Measurements from ENCODE around the gene AP1S2.
"Not testable (repeated sequence)": the region's sequence is repeated elsewhere in the genome, so short reads cannot be mapped to it uniquely, and the experiment has no call there.

The AP1S2 gene

DNA sequence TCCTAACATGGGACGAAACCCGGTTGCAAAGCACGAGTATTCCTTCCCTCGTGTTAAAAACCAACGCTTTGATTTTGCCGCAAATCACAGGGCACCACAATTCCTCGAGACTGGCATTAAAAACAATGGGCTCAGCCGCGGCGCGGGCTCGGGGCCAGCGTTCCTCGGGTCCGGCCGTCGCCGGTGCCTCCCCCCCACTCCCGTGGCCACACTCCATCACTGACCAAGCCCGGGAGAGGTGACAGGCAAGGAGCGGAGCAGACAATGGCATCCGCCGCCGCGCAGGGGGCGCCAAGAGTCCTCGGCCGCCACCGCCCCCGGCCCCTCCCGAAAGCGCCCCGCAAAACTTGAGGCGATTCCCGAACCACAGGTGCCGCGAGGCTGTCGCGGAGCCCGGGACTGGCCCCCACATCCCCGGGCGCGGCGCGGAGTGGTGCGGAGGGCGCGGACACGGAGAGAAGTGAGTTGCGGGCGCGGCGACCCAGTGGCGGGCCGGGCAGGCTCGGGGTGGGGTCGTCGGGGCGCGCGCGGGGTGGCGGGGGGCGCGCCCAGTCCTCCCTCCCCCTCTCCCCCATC, 445 bp downstream of the AP1S2 start:
- DNase-seq = no peak

DNA sequence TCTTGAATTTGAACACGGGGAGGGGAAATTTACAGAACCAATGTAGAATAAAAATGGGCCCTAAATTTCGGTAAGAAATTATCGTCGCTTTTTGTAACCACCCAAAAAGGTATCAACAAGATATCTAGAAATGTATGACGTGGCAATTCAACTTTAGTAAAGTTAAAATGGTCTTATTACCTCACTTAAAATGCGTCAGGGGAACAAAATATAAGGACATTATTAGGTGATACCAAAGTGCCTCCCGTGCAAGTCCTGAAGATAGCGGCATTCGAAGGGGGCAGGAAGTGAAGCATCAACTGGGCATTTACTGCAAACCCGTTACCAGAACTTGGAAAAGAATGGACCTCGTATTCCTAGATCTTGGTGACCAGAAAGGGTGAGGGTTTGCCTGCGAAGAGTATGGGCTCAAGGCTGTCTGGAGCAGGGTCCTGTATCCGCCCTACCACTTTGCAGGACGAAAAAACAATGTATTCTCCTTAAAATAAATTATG, 980 bp downstream of the AP1S2 start:
- peak; percentile 10 for DNase-seq

DNA sequence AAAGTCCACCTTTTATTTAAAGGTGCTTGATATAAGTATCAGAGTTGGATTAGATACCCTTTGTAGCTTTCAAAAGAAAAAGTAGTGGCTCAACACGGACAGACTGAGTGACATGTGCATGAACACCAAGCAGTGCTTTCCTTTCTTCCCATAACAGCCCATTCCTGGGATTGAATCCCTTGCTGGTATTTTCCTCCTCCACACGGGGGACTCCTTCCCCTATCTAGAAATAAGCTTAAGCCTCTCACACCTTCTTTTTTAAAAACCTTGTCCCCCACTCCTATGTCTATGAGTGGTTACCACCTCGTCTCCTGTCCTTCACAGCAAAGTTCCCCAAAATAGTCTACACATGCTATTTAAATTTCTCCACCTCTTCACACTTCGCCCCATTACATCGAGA, 5.1 kb downstream of the AP1S2 start:
- DNase-seq = no peak

DNA sequence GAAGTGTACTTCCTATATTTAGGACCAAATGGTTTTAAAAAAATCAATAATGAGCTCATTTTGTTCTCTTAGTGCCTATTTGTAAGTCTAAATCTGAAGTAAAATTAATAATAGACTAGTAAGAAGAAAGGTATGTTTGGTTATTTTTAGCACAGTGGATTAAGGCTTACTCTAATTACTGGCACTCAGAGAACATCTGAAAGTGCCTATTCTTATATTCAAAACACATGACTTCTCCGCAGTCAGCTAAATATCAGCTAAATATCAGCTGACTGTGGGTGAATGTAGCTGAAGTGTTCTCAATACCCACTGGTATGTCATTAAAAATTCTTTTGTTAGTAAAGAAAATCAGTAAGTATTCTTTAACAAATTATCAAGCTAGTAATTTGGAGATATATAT, 6.0 kb downstream of the AP1S2 start:
- DNase-seq = no peak

DNA sequence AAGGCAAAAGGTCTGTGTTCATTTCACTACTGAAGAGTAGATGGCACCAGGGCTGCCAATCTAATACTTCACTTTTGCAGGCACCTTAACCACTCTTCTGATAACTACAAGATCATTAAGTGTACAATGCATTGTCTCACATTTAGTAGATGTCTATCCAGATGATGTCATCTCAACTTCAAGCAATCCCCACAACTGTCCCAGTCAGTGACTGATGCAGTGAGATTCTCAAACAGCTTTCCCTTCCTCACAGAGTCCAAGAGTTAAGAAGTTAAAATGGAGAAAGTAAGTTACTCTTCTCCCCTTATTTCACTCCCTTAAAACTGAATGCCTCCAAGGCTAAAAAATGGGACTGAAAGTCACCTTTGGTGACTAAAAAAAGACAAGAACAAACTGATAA, 10.7 kb downstream of the AP1S2 start:
- no peak for DNase-seq

DNA sequence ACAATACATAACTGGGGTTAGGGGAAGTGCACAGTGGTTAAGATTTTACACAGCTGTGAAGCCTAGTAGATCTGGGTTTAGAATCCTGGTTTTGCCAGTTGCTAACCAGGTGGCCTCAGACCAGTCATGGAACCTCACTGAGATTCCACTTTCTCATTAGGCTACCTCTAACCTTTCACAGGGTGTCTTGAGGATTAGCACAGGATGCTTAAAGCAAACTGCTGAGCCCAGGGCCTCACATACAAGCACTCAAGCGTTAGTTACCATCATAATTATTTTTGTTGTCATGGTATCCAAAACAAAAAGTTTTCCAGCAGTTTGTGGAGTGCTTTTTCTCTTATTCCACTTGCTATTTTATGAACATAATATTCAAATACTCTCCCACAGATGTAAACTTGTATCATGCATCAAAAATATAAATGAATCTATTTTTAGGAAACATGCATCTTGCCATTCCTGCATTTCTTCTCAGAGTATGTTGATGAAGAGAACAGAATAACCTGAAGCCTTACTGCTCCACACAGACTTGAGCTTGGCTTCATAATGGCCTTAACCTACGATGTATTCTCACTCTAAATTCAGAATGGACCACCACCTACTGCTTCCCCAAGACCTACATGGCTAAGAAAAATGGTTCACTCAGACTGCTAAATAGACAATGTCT, 12.6 kb downstream of the AP1S2 start:
- DNase-seq = no peak

DNA sequence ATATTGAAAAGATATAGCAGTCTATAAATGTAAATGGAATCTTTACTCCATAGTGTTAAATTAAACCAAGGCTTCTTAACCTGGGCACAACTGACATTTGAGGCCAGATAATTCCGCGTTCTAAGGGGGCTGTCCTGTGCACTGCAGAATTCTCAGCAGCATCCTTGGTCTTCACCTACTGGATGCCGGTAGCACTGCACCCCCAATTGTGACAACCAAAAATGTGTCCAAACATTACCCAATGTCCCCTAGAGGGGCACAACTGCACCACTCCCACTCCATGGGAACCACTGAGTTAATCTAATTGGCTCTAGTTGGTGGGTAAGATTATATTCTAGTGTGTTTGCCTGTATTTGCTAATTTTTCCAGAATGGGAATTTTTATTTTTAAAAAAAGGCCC, 16.6 kb downstream of the AP1S2 start:
- DNase-seq = no peak

DNA sequence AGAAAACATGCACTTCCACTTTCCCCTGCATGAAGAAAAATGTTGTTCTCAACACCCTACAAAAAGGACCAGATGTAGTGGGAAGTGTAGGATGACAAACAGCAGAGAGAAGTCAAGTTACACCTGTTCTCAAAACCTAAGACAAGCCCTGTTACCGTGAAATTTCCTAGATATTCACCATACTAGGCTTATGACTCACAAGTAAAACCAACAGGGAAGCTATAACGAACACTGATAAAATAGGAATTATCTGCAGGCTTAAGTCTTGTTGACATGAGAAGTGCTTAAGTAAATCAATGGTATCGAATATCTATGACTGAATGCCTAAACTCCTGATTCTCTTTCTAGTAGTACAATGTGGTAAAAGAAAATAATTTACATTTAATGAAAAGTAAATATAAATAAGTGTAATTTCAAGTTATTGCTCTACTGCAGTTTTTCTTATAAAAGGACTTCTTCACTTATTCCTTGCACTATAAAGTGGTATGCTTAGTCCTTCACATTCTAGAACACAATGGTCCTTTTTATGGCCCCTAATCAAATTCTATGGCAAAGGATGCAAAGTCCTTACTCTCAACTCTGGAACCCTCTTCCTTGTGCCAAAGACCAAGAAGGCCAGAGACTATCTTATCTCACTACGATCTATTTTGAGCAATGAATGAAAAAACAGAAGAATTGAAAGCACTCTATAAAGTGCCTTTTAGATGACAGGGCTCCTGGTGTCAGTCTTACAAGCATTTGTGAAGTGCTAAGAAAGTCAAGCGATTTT, 19.6 kb downstream of the AP1S2 start:
- DNase-seq = no peak

DNA sequence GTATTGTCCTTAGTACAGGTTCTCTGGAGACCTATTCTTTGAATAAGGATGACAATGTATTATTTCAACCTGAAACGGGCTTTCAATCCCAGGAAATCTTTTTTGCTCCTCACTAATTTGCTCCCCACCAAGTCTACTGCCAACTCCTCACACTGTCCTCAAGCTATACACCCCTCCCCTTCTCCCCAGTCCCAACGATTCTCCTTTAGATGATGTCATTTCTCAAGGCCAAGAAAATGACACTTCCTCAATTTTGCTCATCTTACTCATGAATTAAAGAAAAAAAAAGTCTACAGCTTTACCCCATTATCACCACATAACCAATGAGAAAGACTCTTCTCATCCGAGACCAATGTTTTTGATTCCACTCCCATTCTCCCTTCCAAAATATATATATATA, 20.6 kb downstream of the AP1S2 start:
- DNase-seq = no peak

DNA sequence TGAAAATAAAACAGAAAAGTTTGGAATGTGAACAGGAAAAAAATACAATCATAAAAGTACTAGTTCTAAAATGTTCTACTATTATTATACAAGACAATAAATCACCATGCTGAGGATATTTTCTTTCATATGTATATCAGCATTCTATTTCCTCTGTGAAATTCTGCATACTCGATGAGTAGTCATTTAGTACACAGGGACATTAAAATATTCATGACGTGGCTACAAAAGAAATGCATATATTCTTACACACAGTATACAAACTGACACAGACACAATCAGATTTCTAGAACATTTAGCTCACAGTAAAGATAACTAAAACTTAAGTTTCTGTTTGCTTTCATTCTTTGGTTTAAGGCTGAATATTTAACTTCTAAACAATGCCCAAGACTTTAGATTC, 23.3 kb downstream of the AP1S2 start:
- not testable (repeated sequence) for DNase-seq

DNA sequence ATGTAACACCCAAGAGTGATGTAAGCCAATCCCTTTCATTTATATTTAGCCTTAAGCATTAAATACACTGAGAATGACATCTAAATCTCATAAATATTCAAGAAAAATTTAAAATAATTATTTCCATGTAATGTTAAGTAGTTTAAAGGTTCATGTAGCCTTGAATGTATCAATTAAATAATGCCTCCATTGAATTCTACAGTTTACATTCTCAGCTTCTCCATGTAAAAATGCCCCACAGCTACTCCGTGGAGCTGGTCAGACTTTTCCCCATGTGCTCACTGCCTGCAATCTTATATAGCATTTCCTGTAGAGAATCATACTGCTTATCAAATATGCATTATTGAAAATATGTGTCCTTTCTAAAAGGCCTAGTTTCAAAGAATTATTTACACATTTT, 25.4 kb downstream of the AP1S2 start:
- DNase-seq = no peak

DNA sequence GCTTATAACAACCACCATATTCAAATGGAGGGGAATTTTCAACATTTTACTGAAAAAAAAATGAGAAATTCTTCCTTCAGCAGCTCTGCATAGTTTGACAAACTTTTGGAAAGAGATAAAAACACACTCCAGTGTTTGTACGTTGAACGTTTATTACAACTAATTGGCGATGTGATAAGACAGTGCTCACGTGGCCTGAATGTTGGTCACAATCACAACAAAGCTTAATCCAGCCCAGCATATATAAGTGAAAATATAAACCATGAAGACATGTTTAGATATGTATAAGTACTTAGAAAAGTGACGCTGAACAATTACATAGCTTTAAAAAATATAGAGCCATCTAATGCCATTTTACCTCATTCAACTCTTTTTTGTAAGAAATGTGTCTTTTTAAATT, 28.7 kb downstream of the AP1S2 start:
- no peak for DNase-seq

DNA sequence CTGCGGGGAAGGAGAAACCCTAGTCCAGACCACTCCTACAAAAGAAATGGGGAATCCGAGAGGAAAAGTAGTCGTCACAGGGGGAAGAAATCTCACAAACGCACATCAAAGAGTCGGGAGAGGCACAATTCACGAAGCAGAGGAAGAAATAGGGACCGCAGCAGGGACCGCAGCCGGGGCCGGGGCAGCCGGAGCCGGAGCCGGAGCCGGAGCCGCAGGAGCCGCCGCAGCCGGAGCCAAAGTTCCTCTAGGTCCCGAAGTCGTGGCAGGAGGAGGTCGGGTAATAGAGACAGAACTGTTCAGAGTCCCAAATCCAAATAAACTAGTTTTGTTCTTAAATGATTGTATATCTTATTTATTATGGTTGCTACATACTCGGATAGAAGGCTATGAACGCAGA, 31.7 kb downstream of the AP1S2 start:
- DNase-seq = no peak

DNA sequence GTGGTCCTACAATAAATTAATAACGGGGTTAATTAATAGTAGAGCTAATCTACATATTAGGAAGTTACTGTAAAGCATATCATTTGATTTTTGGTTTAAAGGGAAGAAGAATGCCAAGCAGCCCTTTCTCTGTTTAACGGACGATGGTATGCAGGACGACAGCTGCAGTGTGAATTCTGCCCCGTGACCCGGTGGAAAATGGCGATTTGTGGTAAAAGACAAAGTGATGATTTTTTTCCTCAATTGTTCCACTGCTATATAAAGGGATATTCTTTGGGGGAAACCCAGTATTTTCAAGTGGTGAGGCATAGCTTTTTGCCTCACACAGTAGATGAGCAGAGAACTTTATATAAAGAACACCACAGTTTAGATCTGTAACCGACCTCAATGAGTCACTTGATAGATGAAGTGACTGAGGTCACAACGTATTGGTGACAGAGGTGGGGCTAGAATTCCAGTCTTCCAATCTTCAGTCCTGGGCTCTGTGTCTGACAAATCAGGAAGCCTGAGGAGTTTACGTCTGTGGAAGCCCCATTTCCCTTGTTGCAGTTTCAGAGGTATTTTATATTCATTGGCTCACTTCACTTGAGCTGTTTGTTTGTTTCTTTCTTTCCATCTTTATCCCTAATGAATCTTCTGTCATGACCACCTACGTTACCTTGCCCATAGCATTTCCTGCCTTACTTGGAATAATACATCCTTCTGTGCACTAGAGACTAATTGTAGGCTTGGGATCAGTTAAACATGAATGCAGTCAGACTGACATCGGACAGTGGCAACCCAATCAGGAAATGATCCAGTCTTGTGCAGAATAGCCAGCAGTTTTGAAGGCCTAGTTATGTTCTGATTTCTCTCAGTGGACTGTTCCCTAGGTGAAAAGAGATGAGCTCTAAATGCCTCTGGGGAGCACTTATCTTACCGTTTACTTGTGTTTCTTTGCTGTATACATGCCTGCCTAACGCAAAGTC, 34.2 kb downstream of the AP1S2 start:
- no peak for DNase-seq

DNA sequence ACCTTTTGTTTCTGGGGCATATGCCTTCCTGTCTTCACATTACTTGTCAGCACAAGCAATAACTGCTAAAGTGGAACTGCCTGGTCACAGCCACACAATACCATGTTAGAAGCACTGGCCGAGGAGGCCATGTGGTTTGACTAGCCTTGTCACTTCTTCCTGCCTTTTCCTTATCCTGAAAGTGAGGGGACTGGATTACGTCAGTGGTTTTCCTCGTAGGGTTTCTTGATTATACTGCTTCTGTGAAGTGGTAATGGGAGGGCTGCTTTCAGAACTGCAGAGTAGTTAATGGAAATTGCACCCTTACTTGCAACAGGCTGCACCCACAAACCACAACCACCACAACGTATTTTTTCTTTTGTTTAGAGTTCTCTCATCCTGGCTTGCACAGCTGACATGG, 37.7 kb downstream of the AP1S2 start:
- no peak for DNase-seq

DNA sequence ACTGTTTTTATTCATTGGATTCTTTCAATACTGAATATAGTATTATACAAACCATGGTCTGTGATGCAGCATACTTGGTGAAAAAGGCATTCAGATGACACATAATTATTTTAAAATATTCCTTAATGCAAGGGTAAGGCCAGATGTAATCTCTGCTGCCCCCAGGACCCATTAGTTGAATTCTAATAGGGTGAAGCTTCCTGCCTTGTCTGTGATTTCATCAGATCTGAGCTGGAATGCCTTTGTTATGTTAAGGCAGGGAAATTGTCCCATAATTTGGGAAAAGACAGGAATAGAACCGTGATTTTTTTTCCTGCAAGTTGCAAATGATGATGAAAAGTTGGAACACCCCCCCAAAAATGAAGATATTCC, 38.2 kb downstream of the AP1S2 start:
- DNase-seq = no peak

DNA sequence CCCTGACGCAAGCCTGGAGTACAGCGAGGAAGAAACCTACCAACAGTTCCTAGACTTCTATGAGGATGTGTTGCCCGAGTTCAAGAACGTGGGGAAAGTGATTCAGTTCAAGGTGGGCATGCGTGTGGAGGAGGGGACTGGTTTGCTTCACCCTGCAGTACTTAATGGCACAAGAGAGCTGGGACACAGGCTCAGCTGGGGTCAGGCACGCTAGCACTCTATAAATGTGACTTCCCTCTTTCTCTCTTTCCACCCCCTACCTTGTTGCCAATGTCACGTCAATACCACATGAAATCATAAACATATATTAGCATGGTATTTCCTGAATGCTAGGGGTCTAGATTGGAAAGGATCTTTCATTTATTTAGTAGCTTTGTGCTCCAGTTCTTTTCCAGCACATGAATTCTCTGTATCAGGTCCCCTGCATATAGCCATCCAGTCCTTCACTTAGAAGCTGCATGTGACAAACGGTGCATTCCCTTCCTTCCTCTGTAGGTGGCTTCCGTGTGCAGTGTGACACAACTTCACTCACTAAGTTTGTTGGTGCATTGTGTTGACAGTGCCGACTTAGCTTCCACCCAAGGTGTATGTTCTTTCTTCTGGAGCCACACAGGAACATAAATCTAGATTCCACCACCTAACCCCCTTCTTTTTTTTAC, 38.7 kb downstream of the AP1S2 start:
- DNase-seq = no peak

DNA sequence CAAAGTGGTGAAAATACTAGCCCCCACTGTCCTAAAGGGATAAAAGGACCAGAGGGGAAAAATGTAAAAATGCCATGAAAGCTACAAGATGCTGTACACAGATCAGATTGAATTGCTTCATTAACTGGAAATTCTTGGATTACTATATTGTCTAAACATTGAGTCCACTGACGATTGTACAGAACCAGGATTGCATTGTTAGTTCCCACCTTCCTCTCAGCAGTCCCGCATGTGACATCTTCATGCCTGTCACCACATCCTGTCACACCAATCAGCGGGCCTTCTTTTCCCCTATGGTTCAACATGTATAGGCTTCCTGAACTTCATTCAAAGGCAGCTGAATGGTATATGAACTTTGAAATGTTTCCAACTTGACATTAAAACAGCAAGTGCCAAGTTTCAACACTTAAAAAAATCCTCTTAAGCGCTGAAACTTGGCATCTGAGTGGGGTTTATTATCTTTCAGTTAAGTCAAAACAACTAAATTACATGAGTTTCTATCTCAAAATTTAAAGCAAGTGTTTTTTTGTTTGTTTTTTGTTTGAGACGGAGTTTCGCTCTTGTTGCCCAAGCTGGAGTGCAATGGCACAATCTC, 39.7 kb downstream of the AP1S2 start:
- no peak for DNase-seq

DNA sequence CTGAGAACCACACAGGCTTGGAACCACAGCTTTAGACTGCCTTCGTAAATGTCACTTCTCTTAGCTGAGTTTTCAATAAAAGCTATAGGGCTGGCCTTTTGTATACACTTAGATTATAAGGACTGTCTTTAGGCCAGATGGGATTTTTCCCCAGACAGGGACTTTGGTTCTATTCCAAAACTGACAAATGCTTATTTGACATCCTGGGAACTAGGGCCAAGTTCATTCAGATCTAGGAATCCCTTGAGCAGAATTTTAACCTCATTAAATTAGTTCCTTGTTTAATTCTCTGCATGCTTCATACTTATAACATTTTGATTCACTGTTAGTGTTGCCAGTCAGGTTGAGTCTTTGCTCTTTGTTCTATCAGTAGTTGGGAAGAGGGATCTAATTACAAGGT, 41.2 kb downstream of the AP1S2 start:
- no peak for DNase-seq

DNA sequence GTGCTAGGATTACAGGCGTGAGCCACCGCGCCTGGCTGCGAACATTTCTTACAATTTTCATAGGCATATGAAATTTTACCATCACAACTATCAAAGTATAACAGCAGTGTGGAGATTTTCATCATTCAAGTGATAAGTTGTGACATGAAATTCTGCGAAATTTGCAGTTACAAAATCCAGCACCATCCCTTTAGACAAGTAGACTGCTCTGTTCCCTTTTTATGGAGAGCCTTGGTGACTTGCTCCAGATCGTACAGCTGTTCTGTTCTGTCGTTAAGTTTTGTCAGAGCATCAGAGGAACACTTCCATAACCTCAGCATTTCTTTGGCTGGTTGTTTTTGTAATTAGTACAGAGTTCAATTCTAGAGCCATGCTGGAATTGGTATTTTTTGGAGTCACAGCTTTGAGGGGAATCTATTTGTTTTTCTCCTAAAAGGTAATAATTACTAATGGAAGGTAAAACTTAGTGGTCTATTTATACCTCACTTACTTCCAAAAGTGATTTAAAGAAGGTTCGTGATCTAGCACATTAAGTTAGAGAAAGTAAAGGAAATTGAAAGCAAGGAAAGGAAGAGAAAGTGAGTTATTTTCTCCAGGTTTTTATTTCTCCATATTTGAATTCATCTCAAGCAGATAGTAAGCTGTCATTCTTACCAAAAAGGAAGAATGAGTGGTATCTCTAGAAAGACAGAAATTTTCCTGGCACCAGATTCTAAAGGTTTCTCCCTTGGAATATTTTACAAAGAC, 42.2 kb downstream of the AP1S2 start:
- DNase-seq = no peak

DNA sequence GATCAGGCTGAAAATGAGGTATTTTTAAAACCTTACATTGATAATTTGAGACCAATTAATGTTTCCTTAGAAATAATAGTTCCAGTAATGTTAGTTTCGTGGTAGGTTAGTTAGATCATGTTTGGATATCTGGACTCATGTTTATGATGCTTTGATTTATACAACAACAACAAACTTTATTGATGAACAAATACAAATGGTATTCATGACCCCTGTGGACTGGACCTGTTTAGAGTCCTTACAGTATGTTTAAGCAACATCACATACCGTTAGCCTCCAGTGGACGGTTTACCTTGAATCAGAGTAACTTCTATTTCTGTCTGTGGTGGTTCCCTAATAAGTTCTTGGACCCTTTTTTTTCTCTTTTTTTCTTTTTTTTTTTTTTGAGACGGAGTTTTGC, 46.4 kb downstream of the AP1S2 start:
- no peak for DNase-seq
